K562 (cell line): ENCODE results near the gene GPR153. TPM values are rescaled to one million over a fixed set of nuclear protein-coding genes. Genes with fewer than 3 reads are reported as not detected.

Source experiments
- EHMT2 ChIP-seq: fragments of 450-650 bp; IDR thresholded peaks from 2 replicates; pipeline ENCODE4 v1.6.1; 2018; ENCODE audit warnings: antibody characterized with exemption
- FOS ChIP-seq: IDR thresholded peaks from 3 replicates; pipeline ENCODE4 v1.6.1; 2011; ENCODE audit not compliant: insufficient read length; ENCODE audit errors: extremely low read depth
- SMAD2 ChIP-seq: fragments of 150-350 bp; IDR thresholded peaks from 2 replicates; pipeline ENCODE4 v1.6.1; 2014; ENCODE audit warnings: low read depth, mild to moderate bottlenecking, low read length
- VEZF1 ChIP-seq: fragments of 200-800 bp; sonication (Bioruptor generic); IDR thresholded peaks from 2 replicates; pipeline ENCODE4 v1.6.1; 2017; ENCODE audit warnings: missing genetic modification characterization, missing compliant biosample characterization
- ZNF224 ChIP-seq: sonication (generic); formaldehyde crosslinking; IDR thresholded peaks from 2 replicates; pipeline ENCODE4 v1.8.0; 2022; ENCODE audit warnings: mild to moderate bottlenecking, missing genetic modification reagents
- ZNF655 ChIP-seq: fragments of 250-450 bp; sonication (Bioruptor Pico); IDR thresholded peaks from 2 replicates; pipeline ENCODE4 v1.5.0; 2021
- ZSCAN32 ChIP-seq: fragments of 450-650 bp; formaldehyde crosslinking; IDR thresholded peaks from 2 replicates; pipeline ENCODE4 v1.4.0; 2020; ENCODE audit warnings: mild to moderate bottlenecking, moderate library complexity
- polyA plus RNA-seq, 8 experiments: library from polyadenylated mRNA; depleted of rRNA in 4 of 8; stranded (reverse) in 5 of 8; unstranded in 3 of 8; fragments of >200 nt; fragmentation: Nextera tagmentation in 2 of 8; fragmentation: Illumina TruSeq in 1 of 8; extraction: Ambion mirVana in 2 of 8; extraction: Trizol in 1 of 8; gene quantifications; 2 replicates each; pipeline versions ENCODE4 v1.2.1 to v1.2.3, GENCODE V29; 2011 to 2014; ENCODE audit warnings: inconsistent platforms in 1 of 8, missing spikeins in 1 of 8
- total RNA-seq, 7 experiments: library from RNA; depleted of rRNA in 6 of 7; stranded (reverse); fragments of >200 nt in 6 of 7; fragmentation: Illumina TruSeq in 2 of 7; extraction: Trizol in 2 of 7; gene quantifications; 2 replicates each; pipeline versions ENCODE4 v1.2.1 to v1.2.3, GENCODE V29; 2011 to 2021; ENCODE audit warnings: low replicate concordance in 1 of 7
- TF ChIP-seq, protein P1 (sequence below), 2 experiments: fragments of 450-650 bp; formaldehyde crosslinking in 1 of 2; IDR thresholded peaks; 2 replicates each; pipeline versions ENCODE4 v1.4.0 to v1.6.1; 2014 to 2020; ENCODE audit warnings: mild to moderate bottlenecking in 2 of 2, borderline replicate concordance in 1 of 2, low read depth in 1 of 2

Gene GPR153
- total and polyA plus RNA-seq, 9 of the 15 experiments (the other 6 are each of a cell fraction or from before 2014, with no cell fraction given), result 0.01 to 1.5 (median 0.51) TPM

GRCh38 chr1:6248932-6249738 lies 11.8 kb downstream of the GPR153 start (continued):
- TF ChIP-seq, protein P1, sequence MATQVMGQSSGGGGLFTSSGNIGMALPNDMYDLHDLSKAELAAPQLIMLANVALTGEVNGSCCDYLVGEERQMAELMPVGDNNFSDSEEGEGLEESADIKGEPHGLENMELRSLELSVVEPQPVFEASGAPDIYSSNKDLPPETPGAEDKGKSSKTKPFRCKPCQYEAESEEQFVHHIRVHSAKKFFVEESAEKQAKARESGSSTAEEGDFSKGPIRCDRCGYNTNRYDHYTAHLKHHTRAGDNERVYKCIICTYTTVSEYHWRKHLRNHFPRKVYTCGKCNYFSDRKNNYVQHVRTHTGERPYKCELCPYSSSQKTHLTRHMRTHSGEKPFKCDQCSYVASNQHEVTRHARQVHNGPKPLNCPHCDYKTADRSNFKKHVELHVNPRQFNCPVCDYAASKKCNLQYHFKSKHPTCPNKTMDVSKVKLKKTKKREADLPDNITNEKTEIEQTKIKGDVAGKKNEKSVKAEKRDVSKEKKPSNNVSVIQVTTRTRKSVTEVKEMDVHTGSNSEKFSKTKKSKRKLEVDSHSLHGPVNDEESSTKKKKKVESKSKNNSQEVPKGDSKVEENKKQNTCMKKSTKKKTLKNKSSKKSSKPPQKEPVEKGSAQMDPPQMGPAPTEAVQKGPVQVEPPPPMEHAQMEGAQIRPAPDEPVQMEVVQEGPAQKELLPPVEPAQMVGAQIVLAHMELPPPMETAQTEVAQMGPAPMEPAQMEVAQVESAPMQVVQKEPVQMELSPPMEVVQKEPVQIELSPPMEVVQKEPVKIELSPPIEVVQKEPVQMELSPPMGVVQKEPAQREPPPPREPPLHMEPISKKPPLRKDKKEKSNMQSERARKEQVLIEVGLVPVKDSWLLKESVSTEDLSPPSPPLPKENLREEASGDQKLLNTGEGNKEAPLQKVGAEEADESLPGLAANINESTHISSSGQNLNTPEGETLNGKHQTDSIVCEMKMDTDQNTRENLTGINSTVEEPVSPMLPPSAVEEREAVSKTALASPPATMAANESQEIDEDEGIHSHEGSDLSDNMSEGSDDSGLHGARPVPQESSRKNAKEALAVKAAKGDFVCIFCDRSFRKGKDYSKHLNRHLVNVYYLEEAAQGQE (IDR thresholded peaks at IDR 0.05; ENCODE audit: borderline replicate concordance), result peak; percentile 15; the same call in 1 of the 2 replicates
- TF ChIP-seq, protein P1 (CRISPR knock-in tag; IDR thresholded peaks at IDR 0.05; ENCODE audit: low read depth), result no peak
- TF ChIP-seq ZNF655 (CRISPR knock-in tag), result no peak
- no peak for TF ChIP-seq EHMT2
- TF ChIP-seq SMAD2, result no peak
- peak; percentile 48 for TF ChIP-seq VEZF1
- TF ChIP-seq ZSCAN32, result no peak
- TF ChIP-seq FOS, result no peak
- TF ChIP-seq ZNF224 (CRISPR knock-in tag), result no peak
- TF ChIP-seq, all 486 proteins: peak for 15
